ENCODE measurements around the gene THNSL1. TPM values are rescaled to one million over a fixed set of nuclear protein-coding genes. Genes with fewer than 3 reads are reported as not detected.

Gene THNSL1
- total RNA-seq, 1 experiment from 2014 or later = 4.2 TPM

GRCh38 chr10:25047591-25048301 is 31.3 kb downstream of the THNSL1 start:
- Mint-ChIP-seq H3K36me3 (ENCODE audit: insufficient read depth in 1 of 3, low read depth in 3 of 3) (peaks cover 0 to 2% (median 0%) of the 10 kb centered on the region in 3 experiments; a peak in 1 of 7 replicates), H3K4me3 (no peak overlapping the region), H3K9me3 (peaks cover 0 to 2% of the 10 kb centered on the region in 2 experiments; a peak in 2 of 5 replicates), H3K27me3 (ENCODE audit: low read depth) (peaks cover 4% of the 10 kb centered on the region), H3K27ac (no peak overlapping the region), H3K4me1 (no peaks in the 10 kb centered on the region)
- H4K91ac ChIP-seq (ENCODE audit: insufficient read length, low read depth, low read length) = no peak overlapping the region
- H2BK15ac ChIP-seq (ENCODE audit: low read depth, low read length) = no peak overlapping the region
- no peaks in the 10 kb centered on the region for H3K79me1 ChIP-seq (ENCODE audit: insufficient read depth, low read depth, low read length, poor library complexity, severe bottlenecking)
- H2BK5ac ChIP-seq (ENCODE audit: insufficient read length, low read length) = no peak overlapping the region
- no peak overlapping the region for H2BK12ac ChIP-seq (ENCODE audit: insufficient read length, low read depth, low read length)
- H2BK120ac ChIP-seq (ENCODE audit: low read depth, low read length, poor library complexity, severe bottlenecking) = no peak overlapping the region
- H4K5ac ChIP-seq (ENCODE audit: insufficient read length, low read depth, low read length) = no peak overlapping the region
- no peak overlapping the region for H3K27ac ChIP-seq (ENCODE audit: insufficient read length, low read depth, low read length)
- H3K4me2 ChIP-seq (ENCODE audit: insufficient read depth, insufficient read length, low read length) = no peak overlapping the region
- no peak overlapping the region for H4K8ac ChIP-seq (replicated peaks; ENCODE audit: insufficient read length, low read depth, low read length)
- H2BK20ac ChIP-seq (ENCODE audit: low read depth, low read length, poor library complexity, severe bottlenecking) = no peak overlapping the region
- H4K20me1 ChIP-seq (ENCODE audit: control insufficient read depth, insufficient read depth, insufficient read length) = no peaks in the 10 kb centered on the region
- no peaks in the 10 kb centered on the region for H3K9me3 ChIP-seq (ENCODE audit: control insufficient read depth, low read depth, low read length)
- H3K4me1 ChIP-seq (ENCODE audit: insufficient read depth, low read length) = no peaks in the 10 kb centered on the region
- H3T11ph ChIP-seq (ENCODE audit: low read length) = no peak overlapping the region
- no peak overlapping the region for H3K56ac ChIP-seq (ENCODE audit: insufficient read length, low read depth, low read length)
- TF ChIP-seq CTCF (conservative IDR thresholded peaks at IDR 0.05) = no peak
- H3K9ac ChIP-seq (ENCODE audit: extremely low read depth, insufficient read length, low read length) = no peak overlapping the region
- DNase-seq = no peak
- H3K18ac ChIP-seq (ENCODE audit: insufficient read length, low read depth, low read length) = no peak overlapping the region
- no peak overlapping the region for H3K14ac ChIP-seq (ENCODE audit: insufficient read depth, low read length)
- H3K23me2 ChIP-seq (ENCODE audit: insufficient read length, low read depth, low read length, poor library complexity, severe bottlenecking) = no peaks in the 10 kb centered on the region
- H3K23ac ChIP-seq (ENCODE audit: insufficient read length, low read depth, low read length) = no peak overlapping the region
- WGBS (ENCODE audit: extremely low coverage, insufficient read length, low lambda C conversion rate) = no CpG with 5 or more reads among the region's 4 CpGs
- no peak overlapping the region for H3K4ac ChIP-seq (ENCODE audit: low read depth, low read length)
- no peaks in the 10 kb centered on the region for H3K79me2 ChIP-seq (ENCODE audit: insufficient read depth, low read length)
- no peak overlapping the region for H2AFZ ChIP-seq (ENCODE audit: low read length)
- no peak overlapping the region for H2AK5ac ChIP-seq (ENCODE audit: insufficient read length, low read length)
- H3K27me3 ChIP-seq (ENCODE audit: insufficient read depth, low read length) = no peaks in the 10 kb centered on the region

All from H9 (cell line).